NB4 (cell line): ENCODE data around the gene INSYN1.
A peak's percentile ranks its signal among the peaks of the same experiment; 100 is the strongest.
"Not testable (repeated sequence)": the region's sequence is repeated elsewhere in the genome, so short reads cannot be mapped to it uniquely, and the experiment has no call there.

Experiments used
- DNase-seq: peaks from one replicate; pipeline ENCODE4 v3.0.0; 2010; ENCODE audit warnings: low read depth
- H3K4me3 ChIP-seq: one replicate; pipeline ENCODE4 v1.5.1; 2011; ENCODE audit warnings: mild to moderate bottlenecking, low read depth, low read length, moderate library complexity
- MYC ChIP-seq: IDR thresholded peaks from 2 replicates; pipeline ENCODE4 v1.6.1; 2011; ENCODE audit warnings: low read depth, low read length
- POLR2A ChIP-seq: IDR thresholded peaks from 2 replicates; pipeline ENCODE4 v1.6.1; 2011; ENCODE audit warnings: mild to moderate bottlenecking; ENCODE audit not compliant: insufficient read length; ENCODE audit errors: extremely low read depth
- TF ChIP-seq, protein P1 (sequence below): IDR thresholded peaks from 2 replicates; pipeline ENCODE4 v1.6.1; 2011; ENCODE audit warnings: low read depth, low read length
- TF ChIP-seq, protein P2 (sequence below): IDR thresholded peaks from one replicate; pipeline ENCODE4 v1.5.1; 2012; ENCODE audit warnings: low read depth, low read length

Gene INSYN1

DNA sequence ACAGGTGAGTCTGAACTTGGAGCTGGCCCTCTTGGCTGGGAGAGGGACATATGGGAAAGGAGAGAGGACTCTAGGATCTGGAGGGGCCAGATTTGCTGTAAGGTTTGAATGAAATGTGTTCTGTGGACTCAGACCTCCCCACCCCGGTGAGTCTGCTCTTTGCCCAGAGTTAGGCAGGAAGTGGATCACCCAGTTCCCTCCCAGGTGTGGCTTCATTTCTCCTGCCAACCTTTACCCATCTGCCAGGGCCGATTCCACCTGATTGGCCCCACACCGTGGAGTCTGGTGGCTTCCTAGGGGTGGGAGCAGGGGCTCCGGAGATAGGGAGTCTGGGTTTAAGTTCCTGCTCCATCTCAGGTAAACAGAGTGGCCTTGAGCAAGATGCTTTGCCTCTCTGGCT, 43.5 kb downstream of the INSYN1 start:
- no peak for DNase-seq
- H3K4me3 ChIP-seq, result no peak overlapping the region
- TF ChIP-seq, protein P1, sequence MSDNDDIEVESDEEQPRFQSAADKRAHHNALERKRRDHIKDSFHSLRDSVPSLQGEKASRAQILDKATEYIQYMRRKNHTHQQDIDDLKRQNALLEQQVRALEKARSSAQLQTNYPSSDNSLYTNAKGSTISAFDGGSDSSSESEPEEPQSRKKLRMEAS, result no peak
- TF ChIP-seq POLR2A (no peak), MYC (no peak)
- TF ChIP-seq, protein P2, sequence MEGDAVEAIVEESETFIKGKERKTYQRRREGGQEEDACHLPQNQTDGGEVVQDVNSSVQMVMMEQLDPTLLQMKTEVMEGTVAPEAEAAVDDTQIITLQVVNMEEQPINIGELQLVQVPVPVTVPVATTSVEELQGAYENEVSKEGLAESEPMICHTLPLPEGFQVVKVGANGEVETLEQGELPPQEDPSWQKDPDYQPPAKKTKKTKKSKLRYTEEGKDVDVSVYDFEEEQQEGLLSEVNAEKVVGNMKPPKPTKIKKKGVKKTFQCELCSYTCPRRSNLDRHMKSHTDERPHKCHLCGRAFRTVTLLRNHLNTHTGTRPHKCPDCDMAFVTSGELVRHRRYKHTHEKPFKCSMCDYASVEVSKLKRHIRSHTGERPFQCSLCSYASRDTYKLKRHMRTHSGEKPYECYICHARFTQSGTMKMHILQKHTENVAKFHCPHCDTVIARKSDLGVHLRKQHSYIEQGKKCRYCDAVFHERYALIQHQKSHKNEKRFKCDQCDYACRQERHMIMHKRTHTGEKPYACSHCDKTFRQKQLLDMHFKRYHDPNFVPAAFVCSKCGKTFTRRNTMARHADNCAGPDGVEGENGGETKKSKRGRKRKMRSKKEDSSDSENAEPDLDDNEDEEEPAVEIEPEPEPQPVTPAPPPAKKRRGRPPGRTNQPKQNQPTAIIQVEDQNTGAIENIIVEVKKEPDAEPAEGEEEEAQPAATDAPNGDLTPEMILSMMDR, result no peak

DNA sequence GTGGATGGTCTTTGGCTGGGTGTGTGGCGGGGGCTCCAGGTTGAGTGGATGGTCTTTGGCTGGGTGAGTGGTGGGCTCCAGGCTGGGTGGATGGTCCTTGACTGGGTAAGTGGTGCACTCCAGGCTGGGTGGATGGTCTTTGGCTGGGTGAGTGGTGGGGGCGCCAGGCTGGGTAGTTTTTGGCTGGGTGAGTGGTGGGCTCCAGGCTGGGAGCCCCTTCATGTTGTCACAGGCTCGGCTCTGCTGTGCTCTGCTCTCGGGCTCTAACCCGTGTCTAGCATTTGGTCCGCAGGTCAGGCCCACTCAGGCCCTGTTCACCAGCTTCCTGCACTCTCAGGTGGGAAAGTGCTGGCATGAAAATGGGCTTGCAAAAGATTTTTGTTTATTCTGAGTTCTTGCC, 43.9 kb downstream of the INSYN1 start:
- H3K4me3 ChIP-seq, result no peak overlapping the region
- TF ChIP-seq MYC (no peak), POLR2A (no peak)
- TF ChIP-seq, protein P1, result no peak
- TF ChIP-seq, protein P2, result no peak
- DNase-seq, result no peak

DNA sequence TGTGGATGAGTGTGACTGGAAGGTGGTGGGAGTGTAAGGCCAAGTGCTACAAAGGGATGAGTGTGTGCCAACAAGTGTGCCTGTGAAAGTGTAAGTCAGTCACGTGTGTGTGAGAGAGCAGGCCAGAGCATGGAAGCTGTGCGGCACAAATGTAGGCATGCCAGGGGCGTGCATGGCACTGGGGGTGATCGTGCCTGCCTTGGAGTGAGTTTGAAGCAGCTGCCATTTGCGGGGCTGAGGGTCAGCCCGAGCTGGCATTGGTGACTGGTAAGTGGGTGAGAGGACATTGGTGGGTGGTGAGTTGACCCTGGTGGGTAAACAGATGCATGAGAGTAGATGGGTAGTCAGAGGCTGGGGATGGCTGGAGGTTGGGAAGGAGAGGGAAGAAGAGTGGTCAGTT, 44.5 kb downstream of the INSYN1 start:
- H3K4me3 ChIP-seq, result no peak overlapping the region
- no peak for DNase-seq
- TF ChIP-seq, protein P2, result no peak
- TF ChIP-seq, protein P1, result no peak
- no peak for TF ChIP-seq MYC
- TF ChIP-seq POLR2A, result no peak

DNA sequence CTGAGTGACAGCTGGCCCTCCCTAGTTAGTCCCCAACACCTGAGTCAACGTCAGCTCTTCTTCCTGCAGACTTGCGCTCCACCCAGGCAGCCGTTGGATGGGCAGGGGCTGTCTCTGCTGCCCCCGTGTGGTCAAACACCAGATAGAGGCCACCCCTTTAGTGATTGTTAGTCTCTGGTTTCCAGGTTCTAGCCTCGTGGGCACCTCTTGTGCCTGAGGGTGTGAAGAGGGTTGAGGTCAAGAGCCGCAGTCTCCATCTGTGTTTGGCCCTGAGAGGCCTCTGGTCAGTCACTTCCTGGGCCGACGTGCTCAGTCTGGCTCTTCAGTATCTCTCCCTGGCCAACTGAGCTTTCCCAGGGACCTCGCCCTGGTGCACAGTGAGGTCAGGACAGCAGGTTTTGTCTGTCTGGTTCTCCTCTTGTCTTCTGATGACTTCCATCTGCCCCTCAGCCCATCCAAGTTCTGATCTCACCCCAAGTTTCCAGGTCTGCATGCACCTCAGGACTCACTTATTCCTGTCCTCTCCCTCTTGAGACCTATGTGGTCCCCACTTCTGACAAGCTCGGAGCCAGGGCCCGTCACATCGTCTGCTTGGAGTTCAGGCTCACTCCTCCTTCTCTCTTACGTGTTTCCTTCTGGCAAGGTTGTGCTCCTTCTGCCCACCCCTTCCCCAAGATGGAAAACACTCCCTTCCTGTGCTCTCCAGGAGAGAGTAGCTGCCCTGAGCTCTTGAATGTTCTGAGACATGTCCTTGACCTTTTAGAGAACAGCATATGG, 48.1 kb downstream of the INSYN1 start:
- TF ChIP-seq, protein P2, result peak; percentile 78
- TF ChIP-seq MYC, result no peak
- DNase-seq, result peak; percentile 62
- H3K4me3 ChIP-seq, result no peak overlapping the region

DNA sequence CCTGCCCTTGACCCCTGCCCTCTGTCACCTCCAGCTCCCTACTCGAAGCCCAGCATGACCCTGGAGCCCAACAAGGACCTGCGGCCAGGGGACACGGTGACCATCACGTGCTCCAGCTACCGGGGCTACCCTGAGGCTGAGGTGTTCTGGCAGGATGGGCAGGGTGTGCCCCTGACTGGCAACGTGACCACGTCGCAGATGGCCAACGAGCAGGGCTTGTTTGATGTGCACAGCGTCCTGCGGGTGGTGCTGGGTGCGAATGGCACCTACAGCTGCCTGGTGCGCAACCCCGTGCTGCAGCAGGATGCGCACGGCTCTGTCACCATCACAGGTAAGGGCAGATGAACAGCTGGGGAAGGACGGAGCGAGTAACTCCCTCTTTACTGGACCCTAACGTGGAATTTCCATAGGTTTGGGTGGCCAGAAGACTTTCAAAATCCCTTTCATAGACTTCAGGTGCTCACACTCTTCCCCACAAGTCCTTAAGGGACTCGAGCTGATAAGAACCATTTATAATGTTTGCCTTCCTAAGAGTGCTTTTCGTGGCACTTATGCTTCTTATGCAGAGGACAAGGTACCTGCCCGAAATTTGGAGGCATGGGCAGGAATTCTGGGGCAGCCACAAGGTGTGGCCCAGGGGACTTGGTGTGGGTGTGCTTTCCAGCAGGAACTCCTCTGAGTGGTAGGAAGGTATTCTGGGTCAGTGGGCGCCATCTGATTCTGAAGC, 48.8 kb downstream of the INSYN1 start:
- not testable (repeated sequence) for H3K4me3 ChIP-seq, DNase-seq

DNA sequence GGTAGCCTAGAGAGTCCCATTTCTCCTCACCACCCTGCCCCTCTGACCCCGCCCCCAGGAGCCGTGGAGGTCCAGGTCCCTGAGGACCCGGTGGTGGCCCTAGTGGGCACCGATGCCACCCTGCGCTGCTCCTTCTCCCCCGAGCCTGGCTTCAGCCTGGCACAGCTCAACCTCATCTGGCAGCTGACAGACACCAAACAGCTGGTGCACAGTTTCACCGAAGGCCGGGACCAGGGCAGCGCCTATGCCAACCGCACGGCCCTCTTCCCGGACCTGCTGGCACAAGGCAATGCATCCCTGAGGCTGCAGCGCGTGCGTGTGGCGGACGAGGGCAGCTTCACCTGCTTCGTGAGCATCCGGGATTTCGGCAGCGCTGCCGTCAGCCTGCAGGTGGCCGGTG, 49.5 kb downstream of the INSYN1 start:
- H3K4me3 ChIP-seq, DNase-seq: not testable (repeated sequence)

DNA sequence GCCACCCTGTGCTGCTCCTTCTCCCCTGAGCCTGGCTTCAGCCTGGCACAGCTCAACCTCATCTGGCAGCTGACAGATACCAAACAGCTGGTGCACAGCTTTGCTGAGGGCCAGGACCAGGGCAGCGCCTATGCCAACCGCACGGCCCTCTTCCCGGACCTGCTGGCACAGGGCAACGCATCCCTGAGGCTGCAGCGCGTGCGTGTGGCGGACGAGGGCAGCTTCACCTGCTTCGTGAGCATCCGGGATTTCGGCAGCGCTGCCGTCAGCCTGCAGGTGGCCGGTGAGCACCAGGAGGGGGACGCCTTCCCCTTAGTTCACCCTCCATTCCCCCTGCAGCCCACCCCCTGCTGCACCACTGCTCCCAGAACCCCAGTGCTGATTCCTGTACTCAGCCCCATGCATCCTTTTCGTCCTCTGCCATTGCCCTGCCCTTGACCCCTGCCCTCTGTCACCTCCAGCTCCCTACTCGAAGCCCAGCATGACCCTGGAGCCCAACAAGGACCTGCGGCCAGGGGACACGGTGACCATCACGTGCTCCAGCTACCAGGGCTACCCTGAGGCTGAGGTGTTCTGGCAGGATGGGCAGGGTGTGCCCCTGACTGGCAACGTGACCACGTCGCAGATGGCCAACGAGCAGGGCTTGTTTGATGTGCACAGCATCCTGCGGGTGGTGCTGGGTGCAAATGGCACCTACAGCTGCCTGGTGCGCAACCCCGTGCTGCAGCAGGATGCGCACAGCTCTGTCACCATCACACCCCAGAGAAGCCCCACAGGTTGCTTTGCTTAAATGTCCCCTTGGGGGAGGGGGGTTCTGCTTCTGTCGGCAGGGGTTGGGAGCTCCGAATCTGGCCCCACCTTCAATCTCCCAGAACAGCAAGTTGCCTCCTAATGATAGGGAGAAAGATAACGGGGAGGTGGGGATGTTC, 50.6 kb downstream of the INSYN1 start:
- not testable (repeated sequence) for DNase-seq, H3K4me3 ChIP-seq
